ENCODE data around the gene TPO. TPM values are rescaled to one million over a fixed set of nuclear protein-coding genes. Genes with fewer than 3 reads are reported as not detected.

The TPO gene
- total RNA-seq, 1 experiment from 2014 or later: not detected

GRCh38 chr2:1569879-1570450 lies 156.7 kb downstream of the TPO start:
- Mint-ChIP-seq H3K36me3 (peaks cover 19% of the 10 kb centered on the region), H3K4me3 (no peak overlapping the region), H3K4me1 (peaks cover 7% of the 10 kb centered on the region; the same call in 1 of the 2 replicates), H3K27ac (no peak overlapping the region), H3K9me3 (peaks cover 24% of the 10 kb centered on the region), H3K27me3 (ENCODE audit: low read depth) (no peaks in the 10 kb centered on the region)
- ATAC-seq (no peak), DNase-seq (ENCODE audit: low spot score) (no peak)
- TF ChIP-seq USF1 (CRISPR knock-in tag; IDR thresholded peaks at IDR 0.05) (no peak), FOXP1 (CRISPR knock-in tag; IDR thresholded peaks at IDR 0.05; ENCODE audit: borderline replicate concordance) (no peak), ZNF281 (CRISPR knock-in tag; IDR thresholded peaks at IDR 0.05) (no peak), NR1H2 (CRISPR knock-in tag; IDR thresholded peaks at IDR 0.05) (no peak), OVOL2 (CRISPR knock-in tag; IDR thresholded peaks at IDR 0.05; ENCODE audit: borderline replicate concordance) (no peak), GTF2I (CRISPR knock-in tag; conservative IDR thresholded peaks at IDR 0.05) (no peak), GABPB1 (CRISPR knock-in tag; IDR thresholded peaks at IDR 0.05) (no peak), CTCF (IDR thresholded peaks at IDR 0.05) (no peak), CBFB (CRISPR knock-in tag; IDR thresholded peaks at IDR 0.05; ENCODE audit: low read depth) (no peak), ATF2 (CRISPR knock-in tag; IDR thresholded peaks at IDR 0.05; ENCODE audit: borderline replicate concordance, low read depth) (no peak), HMGXB4 (CRISPR knock-in tag; IDR thresholded peaks at IDR 0.05) (no peak), PREB (CRISPR knock-in tag; IDR thresholded peaks at IDR 0.05; ENCODE audit: borderline replicate concordance) (no peak), ATF6 (CRISPR knock-in tag; IDR thresholded peaks at IDR 0.05) (no peak), SOX15 (CRISPR knock-in tag; IDR thresholded peaks at IDR 0.05) (no peak), AFF4 (CRISPR knock-in tag; IDR thresholded peaks at IDR 0.05; ENCODE audit: borderline replicate concordance) (no peak), USF2 (CRISPR knock-in tag; IDR thresholded peaks at IDR 0.05) (no peak), SP1 (CRISPR knock-in tag; conservative IDR thresholded peaks at IDR 0.05) (no peak), ATF3 (CRISPR knock-in tag; conservative IDR thresholded peaks at IDR 0.05) (no peak)
- POLR2A ChIA-PET: no interaction called here
- CTCF ChIA-PET: interaction anchor here (1.2 kb wide), 1 partner anchor 19 kb away, joined by 8 read pairs; no protein-coding TSS in a partner anchor
